HCT116 (cell line): ENCODE measurements around the gene MAP3K2. TPM values are rescaled to one million over a fixed set of nuclear protein-coding genes. Genes with fewer than 3 reads are reported as not detected.

Experiments used
- ATAC-seq: fragments of 200-7000 bp; cut with Tn5 transposase; 2 replicates; pipeline ENCODE4 v1.9.1; 2020; ENCODE audit warnings: mild to moderate bottlenecking, moderate library complexity
- BruUV-seq: library from RNA; stranded (reverse); fragments of 400-500 nt; replicated peaks from 2 replicates; lab custom pipeline; 2021; lab: Mats Ljungman, UMichigan
- CTCF ChIA-PET: fragments of 300-600 bp; sonication (Branson Sonifier 250); formaldehyde crosslinking; loops from one replicate; lab custom pipeline; 2021; ENCODE audit warnings: antibody characterized with exemption; lab: Charles Lee
- POLR2A ChIA-PET: fragments of 300-600, 350-600 bp; sonication (Branson Sonifier 250); formaldehyde crosslinking; loops from one replicate; lab custom pipeline; 2021; ENCODE audit warnings: antibody characterized with exemption; lab: Charles Lee
- RAD21 ChIA-PET, 2 experiments: fragments of 300-600 bp; sonication (Branson Sonifier 250); formaldehyde crosslinking; loops; one replicate each; lab custom pipeline; 2023; ENCODE audit warnings: low total read pairs in 2 of 2; ENCODE audit not compliant: uncharacterized antibody in 2 of 2, unreplicated experiment in 2 of 2, low non-redundant PET in 1 of 2; lab: Charles Lee
- DNase-seq: peaks from one replicate; pipeline ENCODE4 v3.0.0-alpha.2; 2010; ENCODE audit warnings: low read depth, low spot score
- H2AFZ ChIP-seq: fragments of 200-600 bp; shearing (Covaris generic), sonication (generic); 2 replicates; pipeline ENCODE4 v1.6.1; 2017; ENCODE audit warnings: low read depth, mixed run types, mixed read lengths, antibody characterized with exemption, low read length; ENCODE audit not compliant: poor library complexity, severe bottlenecking
- H3K27ac ChIP-seq: 2 replicates; pipeline ENCODE4 v1.5.1; 2012; ENCODE audit warnings: low read depth, low read length
- H3K27me3 ChIP-seq: fragments of 200-600 bp; sonication (generic); 2 replicates; pipeline ENCODE4 v1.6.1; 2016; ENCODE audit warnings: mixed run types, low read length, mixed read lengths; ENCODE audit not compliant: insufficient read depth
- H3K36me3 ChIP-seq, 2 experiments: fragments of 200-500 bp in 1 of 2; fragments of 200-600 bp in 1 of 2; sonication (Bioruptor generic) in 1 of 2; sonication (generic) in 1 of 2; 2 replicates each; pipeline versions ENCODE4 v1.5.1 to v1.6.1; 2014 to 2016; ENCODE audit warnings: low read length in 2 of 2, inconsistent platforms in 1 of 2, mixed read lengths in 1 of 2, mixed run types in 1 of 2; ENCODE audit not compliant: insufficient read depth in 2 of 2, control insufficient read depth in 1 of 2
- H3K4me1 ChIP-seq, 2 experiments: fragments of 200-600 bp in 1 of 2; sonication (generic) in 1 of 2; 2 replicates each; pipeline versions ENCODE4 v1.5.1 to v1.6.1; 2012 to 2017; ENCODE audit warnings: low read length in 2 of 2, inconsistent platforms in 1 of 2, mild to moderate bottlenecking in 1 of 2, mixed read lengths in 1 of 2, mixed run types in 1 of 2, moderate library complexity in 1 of 2; ENCODE audit not compliant: insufficient read depth in 2 of 2, control insufficient read depth in 1 of 2
- H3K4me2 ChIP-seq: fragments of 200-600 bp; sonication (generic); 2 replicates; pipeline ENCODE4 v1.6.1; 2017; ENCODE audit warnings: mixed run types, low read length, mixed read lengths
- H3K4me3 ChIP-seq, 2 experiments: fragments of 200-600 bp in 1 of 2; sonication (generic) in 1 of 2; replicated peaks in 1 of 2; 2 replicates each; pipeline ENCODE4 v1.5.1; 2011 to 2016; ENCODE audit warnings: low read length in 2 of 2, control low read depth in 1 of 2, low read depth in 1 of 2, mild to moderate bottlenecking in 1 of 2, mixed read lengths in 1 of 2, mixed run types in 1 of 2
- H3K79me2 ChIP-seq: fragments of 200-600 bp; sonication (generic); 2 replicates; pipeline ENCODE4 v1.6.1; 2017; ENCODE audit warnings: mild to moderate bottlenecking, mixed run types, low read length, moderate library complexity, mixed read lengths; ENCODE audit not compliant: insufficient read depth
- H3K9ac ChIP-seq: fragments of 200-600 bp; sonication (generic); 2 replicates; pipeline ENCODE4 v1.6.1; 2016; ENCODE audit warnings: low read length, mixed read lengths
- H3K9me2 ChIP-seq: fragments of 200-600 bp; sonication (generic), shearing (Covaris generic); 2 replicates; pipeline ENCODE4 v1.6.1; 2017; ENCODE audit warnings: mixed run types, mild to moderate bottlenecking, moderate library complexity; ENCODE audit not compliant: insufficient read depth
- H3K9me3 ChIP-seq, 2 experiments: fragments of 200-500 bp in 1 of 2; fragments of 200-600 bp in 1 of 2; sonication (Bioruptor generic) in 1 of 2; sonication (generic) in 1 of 2; 2 replicates each; pipeline ENCODE4 v1.6.1; 2014 to 2017; ENCODE audit warnings: low read length in 2 of 2, mixed read lengths in 2 of 2, inconsistent platforms in 1 of 2, low read depth in 1 of 2, mild to moderate bottlenecking in 1 of 2, mixed run types in 1 of 2, moderate library complexity in 1 of 2; ENCODE audit not compliant: control insufficient read depth in 1 of 2, insufficient read depth in 1 of 2
- H4K20me1 ChIP-seq: fragments of 200-600 bp; sonication (generic), shearing (Covaris generic); 2 replicates; pipeline ENCODE4 v1.6.1; 2017; ENCODE audit warnings: mixed run types, mild to moderate bottlenecking, moderate library complexity; ENCODE audit not compliant: insufficient read depth
- ATF3 ChIP-seq: IDR thresholded peaks from 2 replicates; pipeline ENCODE4 v1.6.1; 2012
- CBX3 ChIP-seq: IDR thresholded peaks from 2 replicates; pipeline ENCODE4 v1.6.1; 2012; ENCODE audit warnings: low read depth
- CEBPB ChIP-seq: IDR thresholded peaks from 2 replicates; pipeline ENCODE4 v1.6.1; 2012; ENCODE audit warnings: low read depth
- CTCF ChIP-seq, 3 experiments: fragments of 200-600 bp in 1 of 3; sonication (generic) in 1 of 3; IDR thresholded peaks in 2 of 3; conservative IDR thresholded peaks in 1 of 3; 2 replicates each; pipeline ENCODE4 v1.5.1; 2012 to 2017; ENCODE audit warnings: low read depth in 2 of 3, low read length in 2 of 3, antibody characterized with exemption in 1 of 3, borderline replicate concordance in 1 of 3, control low read depth in 1 of 3, mild to moderate bottlenecking in 1 of 3, mixed read lengths in 1 of 3, mixed run types in 1 of 3, moderate library complexity in 1 of 3; ENCODE audit not compliant: insufficient read depth in 1 of 3
- EGR1 ChIP-seq: IDR thresholded peaks from 2 replicates; pipeline ENCODE4 v1.6.1; 2012; ENCODE audit warnings: low read depth
- ELF1 ChIP-seq: IDR thresholded peaks from 2 replicates; pipeline ENCODE4 v1.6.1; 2012; ENCODE audit warnings: low read depth, borderline replicate concordance
- EZH2 ChIP-seq: fragments of 200-600 bp; sonication (generic); IDR thresholded peaks from 2 replicates; pipeline ENCODE4 v1.6.1; 2017; ENCODE audit warnings: antibody characterized with exemption, mixed run types
- EZH2phosphoT487 ChIP-seq: fragments of 200-600 bp; IDR thresholded peaks from 2 replicates; pipeline ENCODE4 v1.6.1; 2018; ENCODE audit warnings: antibody characterized with exemption, borderline replicate concordance
- FOSL1 ChIP-seq: IDR thresholded peaks from 2 replicates; pipeline ENCODE4 v1.6.1; 2012; ENCODE audit warnings: low read depth
- JUND ChIP-seq: IDR thresholded peaks from 2 replicates; pipeline ENCODE4 v1.6.1; 2012
- MAX ChIP-seq: IDR thresholded peaks from 2 replicates; pipeline ENCODE4 v1.6.1; 2012
- POLR2A ChIP-seq: IDR thresholded peaks from 2 replicates; pipeline ENCODE4 v1.7.0; 2011; ENCODE audit warnings: borderline replicate concordance; ENCODE audit not compliant: insufficient read depth, insufficient read length; ENCODE audit errors: extremely low read depth
- POLR2AphosphoS5 ChIP-seq: IDR thresholded peaks from 2 replicates; pipeline ENCODE4 v1.6.1; 2011; ENCODE audit warnings: mild to moderate bottlenecking, low read depth, low read length, moderate library complexity
- RAD21 ChIP-seq: IDR thresholded peaks from 2 replicates; pipeline ENCODE4 v1.6.1; 2012; ENCODE audit warnings: low read depth, mild to moderate bottlenecking
- SIN3A ChIP-seq: IDR thresholded peaks from 2 replicates; pipeline ENCODE4 v1.6.1; 2012; ENCODE audit warnings: low read depth
- SRF ChIP-seq: IDR thresholded peaks from 2 replicates; pipeline ENCODE4 v1.6.1; 2012; ENCODE audit warnings: low read depth
- YY1 ChIP-seq: IDR thresholded peaks from 2 replicates; pipeline ENCODE4 v1.6.1; 2011; ENCODE audit warnings: low read length, low read depth, moderate library complexity, mild to moderate bottlenecking; ENCODE audit not compliant: insufficient replicate concordance; ENCODE audit errors: extremely low read depth
- ZBTB33 ChIP-seq: IDR thresholded peaks from 2 replicates; pipeline ENCODE4 v1.6.1; 2011; ENCODE audit warnings: mild to moderate bottlenecking, low read length, moderate library complexity; ENCODE audit not compliant: insufficient replicate concordance; ENCODE audit errors: extremely low read depth
- intact Hi-C: fragments of 100-400 bp; cut with micrococcal nuclease; formaldehyde crosslinking; loops from 2 replicates; pipeline ENCODE4 v1.10.0; 2022
- total RNA-seq: library from RNA; stranded (reverse); gene quantifications from one replicate; pipeline ENCODE4 v1.2.1, GENCODE V29; 2021; ENCODE audit not compliant: unreplicated experiment

The MAP3K2 gene
- total RNA-seq, 1 experiment from 2014 or later: 44.5 TPM

- TF ChIP-seq ATF3: no peak
- no peak for TF ChIP-seq SRF
Observed at GRCh38 chr2:127437056-127437455, 49.3 kb upstream of the MAP3K2 start (continued).

- Histone ChIP-seq H4K20me1 (no peaks in the 10 kb centered on the region), H3K27me3 (no peaks in the 10 kb centered on the region), H3K9ac (no peak overlapping the region), H3K9me3 (no peaks in the 10 kb centered on the region), H3K4me2 (no peak overlapping the region), H2AFZ (no peak overlapping the region), H3K79me2 (no peaks in the 10 kb centered on the region), H3K27ac (no peak overlapping the region), H3K9me2 (no peaks in the 10 kb centered on the region), H3K4me1 (no peaks in the 10 kb centered on the region), H3K4me3 (no peak overlapping the region)
- BruUV-seq: no TSS peak
- ATAC-seq (no peak), DNase-seq (no peak)
- ChIA-PET RAD21 (no interaction called here), CTCF (no interaction called here), POLR2A (no interaction called here)
- intact Hi-C loops: no loop called here
- TF ChIP-seq EGR1 (no peak), EZH2 (no peak), CBX3 (no peak), CTCF (IDR thresholded peaks at IDR 0.05 in 2 of 3, conservative IDR thresholded peaks at IDR 0.05 in 1 of 3; ENCODE audit: borderline replicate concordance in 1 of 3, insufficient read depth in 1 of 3, low read depth in 2 of 3, low read length in 2 of 3) (no peak), MAX (no peak), POLR2A (no peak), POLR2AphosphoS5 (no peak), SRF (no peak), ZBTB33 (no peak), ATF3 (no peak), SIN3A (no peak), JUND (no peak), CEBPB (no peak), FOSL1 (no peak), ELF1 (no peak), YY1 (no peak), RAD21 (no peak), EZH2phosphoT487 (no peak)
- TF ChIP-seq, all 23 proteins: peak for 0
- no peaks in the 10 kb centered on the region for H3K36me3 ChIP-seq
Observed at GRCh38 chr2:127434515-127434914, 46.7 kb upstream of the MAP3K2 start.
